C4-2B (cell line): ENCODE data around the gene COL9A3.

ENCODE experiments used
- ZFX ChIP-seq: fragments of 450-650 bp; IDR thresholded peaks from 2 replicates; pipeline ENCODE4 v1.6.1; 2017
- TF ChIP-seq, protein P1 (sequence below): fragments of 450-650 bp; conservative IDR thresholded peaks from 2 replicates; pipeline ENCODE4 v1.5.1; 2017; ENCODE audit warnings: mild to moderate bottlenecking

DNA sequence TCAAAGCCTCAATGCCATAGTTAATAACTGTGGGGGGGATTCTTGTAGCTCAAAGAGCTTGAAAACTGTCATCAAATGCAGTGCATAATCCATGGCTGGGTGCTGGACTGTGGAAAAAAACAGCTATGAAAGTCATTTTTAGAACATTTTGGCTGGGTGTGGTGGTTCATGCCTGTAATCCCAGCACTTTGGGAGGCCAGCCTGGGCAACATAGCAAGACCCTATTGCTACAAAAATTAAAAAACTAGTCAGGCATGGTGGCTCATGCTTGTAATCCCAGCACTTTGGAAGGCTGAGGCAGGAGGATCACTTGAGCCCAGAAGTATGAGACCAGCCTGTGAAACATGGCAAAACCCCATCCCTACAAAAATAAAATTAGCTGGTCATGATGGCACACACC is 32.6 kb downstream of the COL9A3 start:
- TF ChIP-seq, protein P1, sequence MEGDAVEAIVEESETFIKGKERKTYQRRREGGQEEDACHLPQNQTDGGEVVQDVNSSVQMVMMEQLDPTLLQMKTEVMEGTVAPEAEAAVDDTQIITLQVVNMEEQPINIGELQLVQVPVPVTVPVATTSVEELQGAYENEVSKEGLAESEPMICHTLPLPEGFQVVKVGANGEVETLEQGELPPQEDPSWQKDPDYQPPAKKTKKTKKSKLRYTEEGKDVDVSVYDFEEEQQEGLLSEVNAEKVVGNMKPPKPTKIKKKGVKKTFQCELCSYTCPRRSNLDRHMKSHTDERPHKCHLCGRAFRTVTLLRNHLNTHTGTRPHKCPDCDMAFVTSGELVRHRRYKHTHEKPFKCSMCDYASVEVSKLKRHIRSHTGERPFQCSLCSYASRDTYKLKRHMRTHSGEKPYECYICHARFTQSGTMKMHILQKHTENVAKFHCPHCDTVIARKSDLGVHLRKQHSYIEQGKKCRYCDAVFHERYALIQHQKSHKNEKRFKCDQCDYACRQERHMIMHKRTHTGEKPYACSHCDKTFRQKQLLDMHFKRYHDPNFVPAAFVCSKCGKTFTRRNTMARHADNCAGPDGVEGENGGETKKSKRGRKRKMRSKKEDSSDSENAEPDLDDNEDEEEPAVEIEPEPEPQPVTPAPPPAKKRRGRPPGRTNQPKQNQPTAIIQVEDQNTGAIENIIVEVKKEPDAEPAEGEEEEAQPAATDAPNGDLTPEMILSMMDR, result no peak
- no peak for TF ChIP-seq ZFX
